GM12892 (cell line): ENCODE measurements around the gene ARHGAP24.

Experiments used
- POLR2A ChIP-seq: IDR thresholded peaks from 2 replicates; pipeline ENCODE4 v1.6.1; 2011; ENCODE audit warnings: low read depth, low read length, control low read depth
- POLR2AphosphoS5 ChIP-seq: IDR thresholded peaks from 2 replicates; pipeline ENCODE4 v1.6.1; 2011; ENCODE audit warnings: low read depth, low read length, control low read depth

- TF ChIP-seq POLR2AphosphoS5: no peak
- TF ChIP-seq POLR2A: no peak
Measured at GRCh38 chr4:85928775-85929591, 454.0 kb downstream of the ARHGAP24 start.
